ENCODE data around the gene TGFBR2.
A peak's percentile ranks its signal among the peaks of the same experiment; 100 is the strongest.

The TGFBR2 gene

DNA sequence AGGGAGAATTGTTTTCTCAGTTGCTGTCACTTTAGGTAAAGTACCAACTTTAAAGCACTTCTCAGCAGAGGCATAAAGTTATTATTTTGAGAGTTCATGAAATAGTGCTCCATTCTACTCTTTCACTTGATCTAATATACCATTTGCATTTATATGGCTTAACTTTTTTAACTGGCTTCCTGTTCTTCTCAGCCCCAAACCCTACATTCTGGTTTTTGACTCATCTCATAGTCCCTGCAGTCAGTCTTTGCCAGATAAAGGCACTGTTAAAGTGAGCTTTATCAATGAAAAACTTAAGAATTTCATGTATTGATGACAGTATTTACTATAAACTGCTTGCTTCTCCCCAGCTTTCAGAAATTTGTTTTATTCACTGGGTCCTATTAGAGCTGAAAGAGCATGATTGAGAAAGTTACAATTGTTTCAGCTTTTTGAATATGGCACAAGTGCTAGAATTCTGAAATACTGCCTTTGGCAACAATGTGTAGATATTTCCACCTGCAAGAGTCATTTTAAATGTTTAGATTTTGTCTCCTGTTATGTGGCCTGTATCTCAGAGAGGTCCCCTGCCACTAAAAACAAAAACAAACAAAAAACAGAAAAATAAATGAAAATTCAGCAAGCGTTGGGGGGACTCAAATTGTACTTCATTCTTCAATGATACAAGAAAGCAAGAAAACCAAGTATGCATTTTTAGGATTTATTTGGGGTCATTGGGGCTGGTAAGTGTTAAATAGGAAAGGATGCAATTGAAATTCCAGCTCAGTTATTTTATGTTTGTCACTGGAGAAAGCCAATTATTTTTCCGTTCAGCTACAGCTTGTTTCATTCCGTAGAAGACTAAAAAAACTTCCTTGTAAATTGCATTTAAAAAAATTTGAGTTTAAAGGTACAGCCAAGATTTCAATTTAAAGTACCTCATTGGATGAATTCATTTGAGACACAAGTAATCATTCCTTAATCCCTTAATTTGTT, 28.6 kb downstream of the TGFBR2 start:
- Histone ChIP-seq H2AK5ac (ENCODE audit: low read length) (no peak overlapping the region), H2BK5ac (ENCODE audit: low read depth, low read length, poor library complexity) (no peak overlapping the region), H3K27ac (ENCODE audit: low read depth, low read length) (no peak overlapping the region), H2BK12ac (ENCODE audit: low read length) (no peak overlapping the region), H4K8ac (ENCODE audit: low read depth, low read length) (no peak overlapping the region), H3K36me3 (ENCODE audit: control insufficient read depth in 1 of 2, insufficient read depth in 2 of 2, low read length in 2 of 2) (peaks cover 2% of the 10 kb centered on the region in 2 experiments), H3K14ac (ENCODE audit: low read length) (no peak overlapping the region), H3K4ac (ENCODE audit: low read depth, low read length) (no peak overlapping the region), H4K91ac (ENCODE audit: low read depth, low read length) (no peak overlapping the region), H2AFZ (ENCODE audit: insufficient read depth, low read length, poor library complexity) (no peak overlapping the region), H4K12ac (ENCODE audit: low read depth, low read length) (no peak overlapping the region), H3K9me3 (ENCODE audit: insufficient read depth, low read depth, low read length) (no peaks in the 10 kb centered on the region), H3K79me2 (ENCODE audit: control insufficient read depth, insufficient read depth, low read length, poor library complexity) (no peaks in the 10 kb centered on the region), H3K9ac (ENCODE audit: low read length) (no peak overlapping the region), H3K18ac (ENCODE audit: low read length) (no peak overlapping the region), H3K4me1 (ENCODE audit: control insufficient read depth in 1 of 2, insufficient read depth in 2 of 2, low read length in 2 of 2) (no peaks in the 10 kb centered on the region), H3K79me1 (ENCODE audit: low read length) (no peaks in the 10 kb centered on the region), H3K27me3 (ENCODE audit: insufficient read depth, low read length) (no peaks in the 10 kb centered on the region), H2BK120ac (ENCODE audit: insufficient read depth, low read length, poor library complexity) (no peak overlapping the region), H3K4me2 (ENCODE audit: low read length) (no peak overlapping the region), H3K4me3 (ENCODE audit: low read depth, low read length) (no peak overlapping the region), H3K23ac (ENCODE audit: low read length) (no peak overlapping the region)
- no CpG with 5 or more reads among the region's 3 CpGs for WGBS (ENCODE audit: extremely low coverage, insufficient coverage, insufficient read length)
- no peak for DNase-seq

DNA sequence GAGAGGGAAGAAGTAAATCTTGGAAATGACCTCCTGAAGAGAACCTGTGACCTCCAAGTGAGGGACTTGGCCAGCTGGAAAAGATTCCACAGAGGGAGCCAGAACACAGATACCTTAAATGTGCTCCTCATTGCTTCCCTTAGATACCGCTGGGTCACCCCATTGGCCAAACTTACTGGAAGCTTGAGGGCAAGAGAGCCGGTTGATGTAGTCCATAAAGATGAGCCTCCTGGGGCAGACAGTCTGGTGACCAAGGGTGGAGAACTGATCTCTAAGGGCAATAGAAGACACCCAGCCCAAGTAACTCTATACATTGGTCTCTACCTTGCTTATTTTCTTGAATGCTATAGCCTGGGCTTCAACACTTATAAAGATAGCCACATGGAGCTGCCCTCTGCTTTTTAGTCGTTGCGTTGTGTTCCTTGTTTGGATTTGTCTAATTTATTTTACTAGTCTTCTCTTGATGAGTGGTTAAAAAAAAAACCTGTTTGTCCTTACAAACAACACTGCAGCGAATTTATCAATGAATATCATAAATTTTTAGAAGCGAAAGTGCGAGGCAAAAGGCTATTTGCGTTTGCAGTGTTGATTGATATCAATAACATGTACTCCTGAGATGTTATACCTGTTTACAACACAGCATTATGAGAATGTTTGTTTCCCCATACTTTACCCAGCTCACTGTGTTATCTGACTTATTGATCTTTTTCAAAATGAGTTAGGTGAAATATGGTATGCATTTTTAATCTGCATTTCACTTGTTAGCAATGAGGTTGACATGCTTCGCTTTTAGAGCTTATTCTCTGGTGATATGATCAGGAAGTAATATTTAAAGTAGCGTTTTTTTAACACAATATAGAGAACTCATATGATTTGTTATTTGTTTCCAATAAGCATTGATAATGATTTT, 31.2 kb downstream of the TGFBR2 start:
- no peak overlapping the region for H3K4me3 ChIP-seq (ENCODE audit: low read depth, low read length)
- no peaks in the 10 kb centered on the region for H3K27me3 ChIP-seq (ENCODE audit: insufficient read depth, low read length)
- no peak overlapping the region for H2AFZ ChIP-seq (ENCODE audit: insufficient read depth, low read length, poor library complexity)
- no peak overlapping the region for H2BK120ac ChIP-seq (ENCODE audit: insufficient read depth, low read length, poor library complexity)
- H4K91ac ChIP-seq (ENCODE audit: low read depth, low read length): no peak overlapping the region
- H4K8ac ChIP-seq (ENCODE audit: low read depth, low read length): no peak overlapping the region
- H3K79me2 ChIP-seq (ENCODE audit: control insufficient read depth, insufficient read depth, low read length, poor library complexity): no peaks in the 10 kb centered on the region
- no peak overlapping the region for H3K9ac ChIP-seq (ENCODE audit: low read length)
- no peaks in the 10 kb centered on the region for H3K4me1 ChIP-seq (ENCODE audit: control insufficient read depth in 1 of 2, insufficient read depth in 2 of 2, low read length in 2 of 2)
- H3K4ac ChIP-seq (ENCODE audit: low read depth, low read length): peak overlapping the region; percentile 83
- no peaks in the 10 kb centered on the region for H3K79me1 ChIP-seq (ENCODE audit: low read length)
- no peak overlapping the region for H2BK5ac ChIP-seq (ENCODE audit: low read depth, low read length, poor library complexity)
- no peak overlapping the region for H3K23ac ChIP-seq (ENCODE audit: low read length)
- no peak overlapping the region for H2AK5ac ChIP-seq (ENCODE audit: low read length)
- H3K27ac ChIP-seq (ENCODE audit: low read depth, low read length): no peak overlapping the region
- H3K36me3 ChIP-seq (ENCODE audit: control insufficient read depth in 1 of 2, insufficient read depth in 2 of 2, low read length in 2 of 2): peaks cover 2% of the 10 kb centered on the region in 2 experiments
- H3K4me2 ChIP-seq (ENCODE audit: low read length): no peak overlapping the region
- no peak overlapping the region for H3K14ac ChIP-seq (ENCODE audit: low read length)
- peak in 1 of 2 donors; percentile 73 for DNase-seq
- no peak overlapping the region for H2BK12ac ChIP-seq (ENCODE audit: low read length)
- H3K18ac ChIP-seq (ENCODE audit: low read length): no peak overlapping the region
- WGBS (ENCODE audit: extremely low coverage, insufficient coverage, insufficient read length): no CpG with 5 or more reads among the region's 10 CpGs
- H4K12ac ChIP-seq (ENCODE audit: low read depth, low read length): no peak overlapping the region
- H3K9me3 ChIP-seq (ENCODE audit: insufficient read depth, low read depth, low read length): no peaks in the 10 kb centered on the region

DNA sequence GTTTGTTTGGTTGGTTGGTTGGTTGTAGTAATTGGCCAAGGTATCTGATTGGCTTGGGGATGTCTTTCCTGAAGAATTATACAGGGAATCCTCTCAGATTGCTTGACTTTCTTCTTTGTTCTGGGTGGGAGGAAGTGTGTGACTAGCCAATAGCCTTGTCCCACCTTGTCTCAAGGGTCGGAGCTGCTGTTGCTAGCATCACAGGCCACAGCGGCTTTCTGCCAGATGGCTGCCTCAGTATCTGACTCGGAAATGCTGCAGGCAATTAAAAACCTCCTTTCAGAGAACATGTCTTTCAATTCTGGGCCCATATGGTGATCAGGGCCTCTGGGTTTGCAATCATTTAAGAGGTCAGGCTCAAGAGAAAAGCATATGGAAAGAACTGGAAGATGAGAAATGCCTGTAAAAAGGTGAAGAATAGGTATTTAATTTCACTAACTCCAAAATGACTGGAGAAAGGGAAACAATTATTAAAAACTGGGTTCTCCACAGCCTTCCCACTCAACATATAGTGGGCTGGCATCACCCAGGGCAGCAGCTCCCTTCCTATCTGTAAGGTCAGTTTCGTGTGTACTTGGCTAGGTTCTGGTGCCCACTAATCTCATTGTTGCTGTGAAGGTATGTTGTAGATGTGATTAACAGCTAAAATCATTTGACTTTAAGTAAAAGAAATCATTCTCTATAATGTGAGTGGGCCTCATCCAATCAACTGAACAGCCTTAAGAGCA, 32.4 kb downstream of the TGFBR2 start:
- Histone ChIP-seq H3K79me1 (ENCODE audit: low read length) (no peaks in the 10 kb centered on the region), H3K4me1 (ENCODE audit: control insufficient read depth in 1 of 2, insufficient read depth in 2 of 2, low read length in 2 of 2) (no peaks in the 10 kb centered on the region), H3K4ac (ENCODE audit: low read depth, low read length) (peak overlapping the region; percentile 49), H3K9me3 (ENCODE audit: insufficient read depth, low read depth, low read length) (no peaks in the 10 kb centered on the region), H3K27ac (ENCODE audit: low read depth, low read length) (no peak overlapping the region), H3K36me3 (ENCODE audit: control insufficient read depth in 1 of 2, insufficient read depth in 2 of 2, low read length in 2 of 2) (peaks cover 2 to 3% of the 10 kb centered on the region in 2 experiments), H2AFZ (ENCODE audit: insufficient read depth, low read length, poor library complexity) (no peak overlapping the region), H3K27me3 (ENCODE audit: insufficient read depth, low read length) (no peaks in the 10 kb centered on the region), H2BK120ac (ENCODE audit: insufficient read depth, low read length, poor library complexity) (no peak overlapping the region), H3K18ac (ENCODE audit: low read length) (no peak overlapping the region), H3K23ac (ENCODE audit: low read length) (no peak overlapping the region), H2BK5ac (ENCODE audit: low read depth, low read length, poor library complexity) (no peak overlapping the region), H2BK12ac (ENCODE audit: low read length) (no peak overlapping the region), H3K4me3 (ENCODE audit: low read depth, low read length) (no peak overlapping the region), H3K9ac (ENCODE audit: low read length) (no peak overlapping the region), H2AK5ac (ENCODE audit: low read length) (no peak overlapping the region), H3K14ac (ENCODE audit: low read length) (no peak overlapping the region), H4K12ac (ENCODE audit: low read depth, low read length) (no peak overlapping the region), H4K8ac (ENCODE audit: low read depth, low read length) (no peak overlapping the region), H4K91ac (ENCODE audit: low read depth, low read length) (no peak overlapping the region), H3K4me2 (ENCODE audit: low read length) (no peak overlapping the region), H3K79me2 (ENCODE audit: control insufficient read depth, insufficient read depth, low read length, poor library complexity) (no peaks in the 10 kb centered on the region)
- peak in 1 of 2 donors; percentile 60 for DNase-seq
- no CpG with 5 or more reads among the region's 4 CpGs for WGBS (ENCODE audit: extremely low coverage, insufficient coverage, insufficient read length)

- Histone ChIP-seq H4K91ac (ENCODE audit: low read depth, low read length) (no peak overlapping the region), H2AK5ac (ENCODE audit: low read length) (no peak overlapping the region), H2BK120ac (ENCODE audit: insufficient read depth, low read length, poor library complexity) (no peak overlapping the region), H3K27ac (ENCODE audit: low read depth, low read length) (no peak overlapping the region), H2BK5ac (ENCODE audit: low read depth, low read length, poor library complexity) (no peak overlapping the region), H3K36me3 (ENCODE audit: control insufficient read depth in 1 of 2, insufficient read depth in 2 of 2, low read length in 2 of 2) (peaks cover 2 to 5% of the 10 kb centered on the region in 2 experiments), H4K8ac (ENCODE audit: low read depth, low read length) (no peak overlapping the region), H3K18ac (ENCODE audit: low read length) (no peak overlapping the region), H3K23ac (ENCODE audit: low read length) (no peak overlapping the region), H3K9me3 (ENCODE audit: insufficient read depth, low read depth, low read length) (no peaks in the 10 kb centered on the region), H3K9ac (ENCODE audit: low read length) (no peak overlapping the region), H4K12ac (ENCODE audit: low read depth, low read length) (no peak overlapping the region), H3K4me3 (ENCODE audit: low read depth, low read length) (no peak overlapping the region), H3K14ac (ENCODE audit: low read length) (no peak overlapping the region), H3K79me1 (ENCODE audit: low read length) (no peaks in the 10 kb centered on the region), H3K4ac (ENCODE audit: low read depth, low read length) (no peak overlapping the region), H3K27me3 (ENCODE audit: insufficient read depth, low read length) (no peaks in the 10 kb centered on the region), H2BK12ac (ENCODE audit: low read length) (no peak overlapping the region), H3K4me1 (ENCODE audit: control insufficient read depth in 1 of 2, insufficient read depth in 2 of 2, low read length in 2 of 2) (no peaks in the 10 kb centered on the region), H2AFZ (ENCODE audit: insufficient read depth, low read length, poor library complexity) (no peak overlapping the region), H3K79me2 (ENCODE audit: control insufficient read depth, insufficient read depth, low read length, poor library complexity) (no peaks in the 10 kb centered on the region), H3K4me2 (ENCODE audit: low read length) (no peak overlapping the region)
- DNase-seq: no peak
- no CpG with 5 or more reads among the region's 1 CpG for WGBS (ENCODE audit: extremely low coverage, insufficient coverage, insufficient read length)
Observed at GRCh38 chr3:30639937-30640336, 33.5 kb downstream of the TGFBR2 start.
